ENCODE results near the gene KRTAP4-7.
A peak's percentile ranks its signal among the peaks of the same experiment; 100 is the strongest.
"Not testable (repeated sequence)": the region's sequence is repeated elsewhere in the genome, so short reads cannot be mapped to it uniquely, and the experiment has no call there.

KRTAP4-7 gene

DNA sequence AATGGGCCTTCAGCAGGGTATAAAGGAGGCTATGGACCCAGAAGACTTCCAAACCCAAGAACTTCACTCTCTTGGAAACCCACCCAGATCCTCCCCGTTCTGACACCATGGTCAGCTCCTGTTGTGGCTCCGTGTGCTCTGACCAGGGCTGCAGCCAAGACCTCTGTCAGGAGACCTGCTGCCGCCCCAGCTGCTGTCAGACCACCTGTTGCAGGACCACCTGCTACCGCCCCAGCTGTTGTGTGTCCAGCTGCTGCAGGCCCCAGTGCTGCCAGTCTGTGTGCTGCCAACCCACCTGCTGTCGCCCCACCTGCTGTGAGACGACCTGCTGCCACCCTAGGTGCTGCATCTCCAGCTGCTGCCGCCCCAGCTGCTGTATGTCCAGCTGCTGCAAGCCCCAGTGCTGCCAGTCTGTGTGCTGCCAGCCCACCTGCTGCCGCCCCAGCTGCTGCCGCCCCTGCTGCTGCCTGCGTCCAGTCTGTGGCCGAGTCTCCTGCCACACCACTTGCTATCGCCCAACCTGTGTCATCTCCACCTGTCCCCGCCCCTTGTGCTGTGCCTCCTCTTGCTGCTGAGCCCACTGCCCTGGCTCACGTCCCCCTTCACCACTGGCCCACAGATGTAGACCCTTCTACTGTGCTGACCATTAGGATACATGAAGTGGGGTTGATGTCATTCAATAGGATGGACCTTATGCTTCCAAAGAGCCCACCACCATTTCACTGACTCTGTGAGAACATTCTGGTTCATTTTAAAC is at the start of gene KRTAP4-7:
Gene KRTAP4-7 (plus strand): TSS at position 51 of the 757 bp plus-strand sequence. CDS start 57 bp downstream, at position 108.
- not testable (repeated sequence) for FAIRE-seq

DNA sequence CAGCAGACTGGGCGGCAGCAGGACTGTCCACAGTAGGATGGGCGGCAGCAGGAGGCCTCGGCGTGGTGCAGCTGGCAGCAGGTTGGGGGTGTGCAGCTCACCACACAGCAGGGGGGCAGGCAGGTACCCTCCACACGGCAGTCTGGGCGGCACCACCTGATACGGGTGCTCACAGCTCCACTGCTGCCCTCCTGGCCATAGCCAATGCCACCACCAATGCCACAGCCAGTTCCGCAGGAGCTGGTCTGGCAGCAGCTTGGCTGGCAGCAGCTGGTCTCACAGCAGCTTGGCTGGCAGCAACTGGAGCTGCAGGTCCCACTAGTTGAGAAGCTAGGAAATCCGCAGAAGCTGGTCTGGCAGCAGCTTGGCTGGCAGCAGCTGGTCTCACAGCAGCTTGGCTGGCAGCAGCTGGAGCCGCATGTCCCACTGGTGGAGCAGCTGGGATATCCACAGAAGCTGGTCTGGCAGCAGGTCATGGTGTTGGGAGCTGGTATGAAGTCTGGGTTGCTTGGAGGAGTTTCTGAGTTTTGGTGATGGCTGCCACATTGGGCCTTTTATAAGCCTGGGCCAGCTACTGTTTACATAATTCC is 49.5 kb upstream of the KRTAP4-7 start, which contains the start of gene KRTAP1-3:
Gene KRTAP1-3 (minus strand): TSS at position 529 of the 590 bp plus-strand sequence. CDS start 53 bp downstream, at position 476.
- FAIRE-seq = not testable (repeated sequence)

DNA sequence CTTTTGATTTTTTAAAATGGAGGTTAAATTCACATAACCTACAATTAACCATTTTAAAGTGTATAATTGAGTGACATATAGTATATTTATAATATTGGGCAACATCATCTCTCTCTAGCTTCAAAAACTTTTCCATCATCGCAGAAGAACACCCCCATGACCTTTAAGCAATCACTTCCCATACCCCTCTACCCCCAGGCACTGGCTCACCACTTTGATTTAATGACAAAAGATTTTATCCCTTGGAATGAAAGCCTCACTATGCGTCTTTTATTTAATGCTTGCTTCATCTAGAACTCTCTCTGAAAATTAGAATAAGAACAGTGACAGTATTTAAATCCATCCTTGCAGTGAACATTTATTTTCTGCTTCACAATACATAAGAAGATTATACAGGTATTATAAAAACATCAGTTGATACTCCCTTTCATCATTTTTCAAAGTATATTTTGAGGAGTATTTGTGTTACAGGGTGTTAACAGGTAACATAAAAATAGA is 46.0 kb upstream of the KRTAP4-7 start:
- no peak for FAIRE-seq

DNA sequence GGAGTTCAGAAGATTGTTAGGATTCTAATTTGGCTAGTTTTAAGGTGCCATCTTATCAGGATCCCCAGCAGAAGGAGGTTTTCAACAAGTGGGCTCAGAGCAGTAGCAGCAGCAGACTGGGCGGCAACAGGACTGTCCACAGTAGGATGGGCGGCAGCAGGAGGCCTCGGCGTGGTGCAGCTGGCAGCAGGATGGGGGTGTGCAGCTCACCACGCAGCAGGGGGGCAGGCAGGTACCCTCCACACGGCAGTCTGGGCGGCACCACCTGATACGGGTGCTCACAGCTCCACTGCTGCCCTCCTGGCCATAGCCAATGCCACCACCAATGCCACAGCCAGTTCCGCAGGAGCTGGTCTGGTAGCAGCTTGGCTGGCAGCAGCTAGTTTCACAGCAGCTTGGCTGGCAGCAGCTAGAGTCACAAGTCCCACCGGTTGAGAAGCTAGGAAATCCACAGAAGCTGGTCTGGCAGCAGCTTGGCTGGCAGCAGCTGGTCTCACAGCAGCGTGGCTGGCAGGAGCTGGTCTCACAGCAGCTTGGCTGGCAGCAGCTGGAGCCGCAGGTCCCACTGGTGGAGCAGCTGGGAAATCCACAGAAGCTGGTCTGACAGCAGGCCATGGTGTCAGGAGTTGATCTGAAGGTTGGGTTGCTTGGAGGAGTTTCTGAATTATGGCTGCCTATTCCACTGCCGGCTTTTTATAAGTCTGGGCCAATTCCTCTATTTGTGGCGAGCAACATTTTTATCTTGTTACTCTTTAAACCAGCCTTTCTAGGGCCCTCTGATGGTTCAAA is 43.0 kb upstream of the KRTAP4-7 start, which contains the start of gene KRTAP1-1:
Gene KRTAP1-1 (minus strand): TSS at position 668 of the 789 bp plus-strand sequence. CDS start 53 bp downstream, at position 615.
- FAIRE-seq = not testable (repeated sequence)

DNA sequence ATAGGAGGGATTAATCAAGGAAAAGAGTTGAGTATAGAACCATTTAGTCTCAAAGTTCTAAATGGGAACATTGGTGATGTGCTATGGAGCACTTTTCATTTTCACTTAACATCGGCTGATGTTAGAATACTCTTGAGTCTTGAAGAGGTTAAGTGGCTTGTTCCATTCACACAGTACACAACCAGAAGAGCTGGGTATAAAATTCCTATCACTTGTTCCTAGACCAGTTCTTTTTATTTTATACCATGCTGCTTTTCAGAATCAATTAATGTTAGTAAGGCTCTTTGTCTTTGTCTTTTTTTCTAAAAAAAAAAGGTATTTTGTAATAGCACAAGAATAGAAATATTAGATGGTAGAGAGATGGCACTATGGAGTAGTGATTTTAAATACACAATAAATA is 41.0 kb upstream of the KRTAP4-7 start:
- FAIRE-seq = no peak

DNA sequence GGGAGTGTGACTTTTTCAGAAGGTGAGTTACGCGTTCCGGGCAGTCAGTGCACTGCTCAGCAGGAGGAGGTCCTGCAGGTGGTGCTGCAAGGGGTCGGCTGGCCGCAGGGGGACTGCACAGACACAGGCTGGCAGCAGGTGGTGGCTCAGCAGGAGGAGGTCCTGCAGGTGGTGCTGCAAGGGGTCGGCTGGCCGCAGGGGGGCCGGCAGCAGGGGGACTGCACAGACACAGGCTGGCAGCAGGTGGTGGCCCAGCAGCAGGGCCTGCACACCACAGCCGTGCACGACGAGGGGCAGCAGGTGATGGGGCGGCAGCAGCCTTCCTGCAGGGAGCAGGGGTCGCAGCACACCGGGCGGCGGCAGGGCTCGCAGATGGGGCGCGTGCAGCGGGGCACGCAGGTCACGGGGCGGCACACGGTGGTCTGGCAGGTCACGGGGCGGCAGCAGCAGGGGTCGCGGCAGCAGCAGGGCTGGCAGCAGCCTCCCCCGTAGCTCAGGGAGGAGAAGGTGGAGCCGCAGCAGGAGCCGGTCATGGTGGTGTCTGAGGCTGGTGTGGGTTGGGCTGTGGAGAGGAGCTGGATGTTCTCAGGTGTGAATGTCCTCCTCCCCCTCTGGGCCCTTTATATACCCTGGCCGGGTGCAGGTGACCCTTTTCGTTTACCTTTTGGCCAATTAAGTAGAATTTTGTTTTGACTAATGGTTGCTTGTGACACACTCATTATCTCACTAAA is 37.0 kb upstream of the KRTAP4-7 start, which contains the start of gene KRTAP2-1:
Gene KRTAP2-1 (minus strand): TSS at position 582 of the 731 bp plus-strand sequence. CDS start 49 bp downstream, at position 533.
- FAIRE-seq = not testable (repeated sequence)

DNA sequence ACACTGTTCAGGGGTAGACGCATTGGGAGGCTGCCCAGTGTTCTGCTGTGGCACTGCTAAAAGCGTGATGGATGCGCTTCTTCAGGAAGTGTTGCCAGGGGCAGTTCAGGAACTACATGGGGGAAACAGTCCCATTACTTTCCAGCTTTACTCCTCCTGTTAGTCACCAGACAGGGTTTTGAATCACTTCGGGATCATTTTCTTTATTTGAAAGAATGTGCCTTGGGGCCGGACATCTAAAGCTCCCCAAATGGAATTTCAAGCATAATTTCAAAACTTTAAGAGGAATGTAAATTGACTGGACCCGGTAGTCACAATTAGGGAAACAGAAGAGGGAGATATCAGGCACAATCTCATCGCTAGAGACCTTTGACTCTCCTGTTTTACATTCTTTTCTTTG is 35.5 kb upstream of the KRTAP4-7 start:
- peak; percentile 85 for FAIRE-seq

DNA sequence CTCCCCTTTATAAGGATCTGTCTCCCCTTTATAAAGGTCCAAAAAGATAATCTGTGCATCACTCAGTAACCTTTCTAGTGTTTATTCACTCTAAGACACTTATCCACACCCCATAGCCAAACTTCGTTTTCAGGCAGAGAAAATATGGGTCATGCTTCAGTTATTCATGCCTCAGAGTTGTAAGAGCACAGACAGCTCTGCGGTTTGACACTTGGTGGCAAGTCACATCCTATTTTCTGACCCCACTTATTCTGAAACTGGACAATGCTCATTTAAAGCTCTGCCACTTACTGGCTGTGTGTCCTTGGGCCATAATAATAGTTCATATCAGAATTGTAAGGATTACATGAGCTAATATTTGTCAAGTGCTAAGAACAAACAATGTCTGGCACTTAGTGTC is 34.8 kb upstream of the KRTAP4-7 start:
- FAIRE-seq = peak; percentile 23

DNA sequence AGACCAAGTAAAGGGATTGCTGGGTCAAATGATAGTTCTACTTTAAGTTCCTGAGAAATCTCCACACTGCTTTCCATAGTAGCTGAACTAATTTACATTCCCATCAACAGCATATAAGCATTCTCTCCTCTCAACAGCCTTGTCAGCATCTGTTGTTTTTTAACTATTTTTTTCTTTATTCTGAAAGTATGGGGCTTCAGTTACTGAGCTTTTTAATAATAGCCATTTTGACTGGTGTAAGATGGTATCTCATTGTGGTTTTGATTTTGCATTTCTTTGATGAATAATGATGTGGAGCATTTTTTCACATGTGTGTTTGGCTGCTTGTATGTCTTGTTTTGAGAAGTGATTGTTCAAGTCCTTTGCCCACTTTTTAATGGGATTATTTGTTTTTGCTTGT is 31.4 kb upstream of the KRTAP4-7 start:
- FAIRE-seq = no peak

DNA sequence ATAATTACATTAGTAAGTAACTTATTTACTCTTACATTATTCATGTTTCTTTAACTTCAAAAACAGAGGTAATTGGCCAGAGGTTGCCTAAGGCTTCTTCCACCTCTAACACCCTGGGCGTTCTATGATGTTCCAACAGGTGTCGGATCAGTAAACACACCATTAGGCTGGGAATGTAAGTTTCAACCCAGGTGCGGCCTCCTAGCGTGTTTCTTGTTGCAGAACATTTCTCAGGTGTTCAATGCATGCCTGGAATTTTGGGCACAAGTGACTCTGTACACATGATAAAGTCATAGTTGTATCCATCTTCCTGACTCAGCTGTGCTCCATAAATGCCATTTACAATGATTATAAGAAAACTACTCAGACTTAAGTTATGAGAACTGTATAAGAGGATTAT is 29.9 kb upstream of the KRTAP4-7 start:
- FAIRE-seq = no peak

DNA sequence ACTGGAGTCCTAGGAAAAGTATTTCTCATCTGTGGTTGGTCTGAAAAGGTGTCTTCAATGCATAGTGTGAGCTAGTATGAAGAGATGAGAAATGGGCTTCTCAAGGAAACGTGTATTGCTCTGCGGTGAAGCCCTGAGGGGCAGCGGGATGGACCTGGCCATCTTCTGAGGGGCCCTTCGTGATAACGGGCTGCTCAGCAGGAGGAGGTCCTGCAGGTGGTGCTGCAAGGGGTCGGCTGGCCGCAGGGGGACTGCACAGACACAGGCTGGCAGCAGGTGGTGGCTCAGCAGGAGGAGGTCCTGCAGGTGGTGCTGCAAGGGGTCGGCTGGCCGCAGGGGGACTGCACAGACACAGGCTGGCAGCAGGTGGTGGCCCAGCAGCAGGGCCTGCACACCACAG is 29.4 kb upstream of the KRTAP4-7 start:
- not testable (repeated sequence) for FAIRE-seq

DNA sequence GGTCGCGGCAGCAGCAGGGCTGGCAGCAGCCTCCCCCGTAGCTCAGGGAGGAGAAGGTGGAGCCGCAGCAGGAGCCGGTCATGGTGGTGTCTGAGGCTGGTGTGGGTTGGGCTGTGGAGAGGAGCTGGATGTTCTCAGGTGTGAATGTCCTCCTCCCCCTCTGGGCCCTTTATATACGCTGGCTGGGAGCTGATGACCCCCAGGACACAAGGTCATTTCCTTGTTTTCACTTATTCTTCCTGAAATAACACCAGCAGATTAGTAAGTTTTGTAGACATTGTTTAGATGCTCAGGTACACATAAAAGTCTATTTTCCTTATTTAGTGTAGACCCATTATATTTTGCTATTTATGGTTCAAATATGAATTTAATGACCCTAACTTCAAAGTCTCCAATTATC is 28.8 kb upstream of the KRTAP4-7 start, which contains the start of gene KRTAP2-2:
Gene KRTAP2-2 (minus strand): TSS at position 101 of the 400 bp plus-strand sequence. CDS start 19 bp downstream, at position 82.
- not testable (repeated sequence) for FAIRE-seq

DNA sequence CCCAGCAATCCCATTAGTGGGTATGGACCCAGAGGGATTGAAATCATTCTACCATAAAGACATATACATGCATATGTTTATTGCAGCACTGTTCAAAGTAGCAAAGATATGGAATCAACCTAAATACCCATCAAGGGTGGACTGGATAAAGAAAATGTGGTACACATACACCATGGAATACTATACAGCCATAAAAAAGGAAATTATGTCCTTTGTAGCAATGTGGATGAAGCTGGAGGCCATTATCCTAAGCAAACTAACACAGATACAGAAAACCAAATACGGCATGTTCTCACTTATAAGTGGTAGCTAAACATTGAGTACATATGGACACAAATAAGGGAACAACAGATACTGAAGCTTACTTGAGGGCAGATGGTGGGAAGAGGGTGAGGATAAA is 26.4 kb upstream of the KRTAP4-7 start:
- FAIRE-seq = no peak

DNA sequence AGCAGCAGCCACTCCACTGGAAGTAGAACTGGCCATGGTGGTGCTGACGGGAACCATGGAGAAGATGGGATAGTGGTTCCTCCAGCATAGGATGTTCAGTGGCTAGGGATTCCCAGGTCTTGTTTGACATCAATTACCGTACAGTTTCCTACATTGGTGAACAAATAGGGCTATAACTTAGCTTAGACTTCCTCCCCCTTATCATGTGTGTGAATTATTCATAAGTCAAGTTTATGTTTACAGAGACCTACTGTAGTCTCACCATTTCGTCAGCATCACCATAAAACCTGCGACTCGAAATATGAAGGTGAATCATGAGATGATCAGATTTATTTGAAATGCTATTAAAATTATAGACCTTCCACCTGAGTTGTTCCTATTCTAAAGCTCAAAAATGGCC is 25.2 kb upstream of the KRTAP4-7 start:
- no peak for FAIRE-seq

DNA sequence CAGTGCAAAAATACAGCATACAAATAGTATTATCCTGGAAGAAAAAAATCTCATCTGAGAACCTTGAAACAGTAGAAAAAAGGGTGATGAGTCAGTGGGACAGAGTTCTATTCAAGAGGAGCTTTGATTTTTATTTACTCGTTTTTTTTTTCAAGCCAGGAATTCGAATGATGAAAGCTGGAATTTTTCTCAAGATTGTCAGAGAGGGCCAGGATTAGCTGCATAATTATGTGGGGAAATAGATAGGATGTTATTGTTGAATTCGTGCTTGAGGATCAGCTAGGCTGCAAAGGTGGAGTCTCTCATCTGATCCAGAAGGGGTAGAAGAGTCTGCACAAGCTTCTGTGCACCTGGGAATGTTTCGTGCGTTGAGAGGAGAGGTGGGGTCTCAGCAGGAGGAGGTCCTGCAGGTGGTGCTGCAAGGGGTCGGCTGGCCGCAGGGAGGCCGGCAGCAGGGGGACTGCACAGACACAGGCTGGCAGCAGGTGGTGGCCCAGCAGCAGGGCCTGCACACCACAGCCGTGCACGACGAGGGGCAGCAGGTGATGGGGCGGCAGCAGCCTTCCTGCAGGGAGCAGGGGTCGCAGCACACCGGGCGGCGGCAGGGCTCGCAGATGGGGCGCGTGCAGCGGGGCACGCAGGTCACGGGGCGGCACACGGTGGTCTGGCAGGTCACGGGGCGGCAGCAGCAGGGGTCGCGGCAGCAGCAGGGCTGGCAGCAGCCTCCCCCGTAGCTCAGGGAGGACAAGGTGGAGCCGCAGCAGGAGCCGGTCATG is 24.5 kb upstream of the KRTAP4-7 start:
- not testable (repeated sequence) for FAIRE-seq

DNA sequence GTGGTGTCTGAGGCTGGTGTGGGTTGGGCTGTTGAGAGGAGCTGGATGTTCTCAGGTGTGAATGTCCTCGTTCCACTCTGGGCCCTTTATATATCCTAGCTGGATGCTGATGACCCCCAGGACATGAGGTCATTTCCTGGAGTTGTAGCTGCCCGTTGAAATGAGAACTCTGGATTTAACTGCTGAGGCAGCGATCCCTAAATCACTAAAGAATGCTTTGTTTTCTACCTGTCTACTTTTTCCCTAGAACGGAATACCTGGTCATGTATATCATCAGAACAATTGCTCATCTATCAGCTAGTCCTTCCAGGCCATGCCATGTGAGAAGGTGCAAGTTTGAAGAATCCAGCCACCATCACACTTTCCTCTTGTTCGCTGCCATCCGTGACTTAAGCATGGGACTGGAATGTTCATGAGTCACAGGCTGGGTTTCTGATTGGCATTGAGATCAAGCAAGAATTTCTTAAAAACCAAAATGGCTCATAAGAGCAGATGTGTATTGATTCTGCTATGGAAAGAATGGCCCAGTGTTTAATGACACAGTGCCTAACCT is 23.8 kb upstream of the KRTAP4-7 start, which contains the start of gene KRTAP2-3:
Gene KRTAP2-3 (minus strand): TSS at position 63 of the 553 bp plus-strand sequence. CDS start 64 bp downstream, outside the sequence.
- FAIRE-seq = peak; percentile 82

DNA sequence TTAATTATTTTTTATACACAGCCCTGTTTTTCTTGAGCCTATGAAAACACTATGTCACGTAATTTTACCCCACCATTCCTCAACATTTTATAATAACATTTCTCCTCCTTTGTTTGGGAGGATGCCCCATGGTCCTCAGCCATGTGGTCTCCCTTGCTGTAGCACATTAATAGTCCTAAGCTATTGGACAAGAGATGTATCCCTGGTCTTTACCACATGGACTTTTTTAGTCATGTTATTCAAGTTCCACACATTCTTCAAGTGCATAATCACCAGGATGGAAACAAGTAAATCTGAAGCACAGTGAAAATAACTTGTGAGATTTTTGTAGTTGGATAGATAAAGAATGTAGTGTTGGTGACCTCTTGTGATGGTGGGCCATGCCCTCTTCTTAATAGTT is 22.0 kb upstream of the KRTAP4-7 start:
- FAIRE-seq = peak; percentile 87

DNA sequence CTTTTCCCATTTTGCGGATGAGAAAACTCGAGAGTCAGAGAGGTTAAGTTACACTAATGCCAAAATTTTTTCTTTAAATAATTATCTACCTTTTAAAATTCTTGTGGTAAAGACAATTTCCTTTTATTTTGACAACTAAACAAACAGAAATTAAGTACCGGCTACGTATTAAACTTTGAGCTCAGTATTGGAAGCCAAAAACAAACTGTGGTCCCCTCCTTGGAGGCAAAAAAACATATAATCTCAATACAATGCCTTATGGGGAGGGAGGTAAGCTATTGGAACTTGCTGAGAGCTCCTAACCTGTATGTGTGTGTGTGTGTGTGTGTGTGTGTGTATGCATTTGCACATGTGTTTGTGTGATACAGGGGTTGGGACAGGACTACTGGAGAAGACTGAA is 20.5 kb upstream of the KRTAP4-7 start:
- FAIRE-seq = no peak

DNA sequence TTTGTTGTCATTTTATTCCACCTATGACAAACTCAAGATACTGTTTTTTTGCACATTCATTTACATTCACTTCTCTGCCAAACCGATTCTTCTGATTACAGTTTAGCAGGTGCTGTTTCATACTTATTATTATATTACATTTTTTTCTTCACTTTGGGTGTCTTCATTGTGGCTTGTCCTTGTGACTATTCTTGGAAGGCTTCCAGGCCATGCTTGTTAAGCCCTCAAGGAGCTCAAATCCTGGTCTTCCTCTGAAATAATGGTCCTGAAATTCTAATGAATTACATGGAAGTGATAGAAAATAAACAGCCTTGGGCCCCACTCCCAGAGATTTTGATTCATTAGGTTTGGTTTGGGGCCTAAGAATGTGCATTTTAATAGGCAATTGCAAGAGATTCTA is 19.6 kb upstream of the KRTAP4-7 start:
- no peak for FAIRE-seq

DNA sequence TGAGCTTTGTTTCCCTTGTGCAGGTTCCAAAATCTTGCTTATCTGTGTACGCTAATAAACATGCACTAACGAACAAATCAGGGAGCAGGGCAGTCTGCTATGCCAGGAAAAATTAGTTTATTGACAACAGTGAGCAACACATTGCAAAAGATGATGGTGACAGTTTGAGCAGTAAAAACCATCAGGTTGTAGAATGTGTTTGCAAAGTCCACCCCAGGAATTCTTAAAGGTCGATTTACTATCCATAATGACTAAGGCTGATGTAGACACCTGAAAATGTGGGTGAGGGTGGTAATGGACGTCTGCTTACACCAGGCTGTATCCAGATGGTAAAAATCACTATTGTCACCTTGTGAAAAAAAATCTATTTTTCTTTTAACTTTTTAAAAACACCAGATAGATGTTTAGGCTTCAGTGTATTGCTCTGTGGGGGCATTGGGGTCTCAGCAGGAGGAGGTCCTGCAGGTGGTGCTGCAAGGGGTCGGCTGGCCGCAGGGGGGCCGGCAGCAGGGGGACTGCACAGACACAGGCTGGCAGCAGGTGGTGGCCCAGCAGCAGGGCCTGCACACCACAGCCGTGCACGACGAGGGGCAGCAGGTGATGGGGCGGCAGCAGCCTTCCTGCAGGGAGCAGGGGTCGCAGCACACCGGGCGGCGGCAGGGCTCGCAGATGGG is 18.8 kb upstream of the KRTAP4-7 start:
- FAIRE-seq = not testable (repeated sequence)

All from G401.6 (cell line).